Parathyroid adenoma (tissue), 2 donors: ENCODE results near the gene TPSAB1.

Source experiments
- H2AFZ ChIP-seq: fragments of 300-600 bp; sonication (generic); one replicate; pipeline ENCODE4 v1.7.0; 2017; ENCODE audit warnings: antibody characterized with exemption, mild to moderate bottlenecking
- H3K27ac ChIP-seq: fragments of 300-600 bp; sonication (generic); one replicate; pipeline ENCODE4 v1.7.0; 2017
- H3K27me3 ChIP-seq: fragments of 300-600 bp; sonication (generic); one replicate; pipeline ENCODE4 v1.7.0; 2017; ENCODE audit warnings: low read length; ENCODE audit not compliant: control insufficient read depth, insufficient read depth
- H3K36me3 ChIP-seq: fragments of 300-600 bp; sonication (generic); one replicate; pipeline ENCODE4 v1.7.0; 2017; ENCODE audit warnings: low read length; ENCODE audit not compliant: control insufficient read depth, insufficient read depth
- H3K4me1 ChIP-seq: fragments of 300-600 bp; sonication (generic); one replicate; pipeline ENCODE4 v1.7.0; 2017; ENCODE audit warnings: control low read depth
- H3K4me2 ChIP-seq: fragments of 300-600 bp; sonication (generic); one replicate; pipeline ENCODE4 v1.7.0; 2017; ENCODE audit warnings: low read length
- H3K4me3 ChIP-seq: fragments of 300-600 bp; sonication (generic); one replicate; pipeline ENCODE4 v1.7.0; 2017; ENCODE audit warnings: low read depth, low read length
- H3K79me2 ChIP-seq: fragments of 300-600 bp; sonication (generic); one replicate; pipeline ENCODE4 v1.7.0; 2017; ENCODE audit warnings: control low read depth
- H3K9ac ChIP-seq: fragments of 300-600 bp; sonication (generic); one replicate; pipeline ENCODE4 v1.7.0; 2017; ENCODE audit warnings: mild to moderate bottlenecking
- H3K9me3 ChIP-seq: fragments of 300-600 bp; sonication (generic); one replicate; pipeline ENCODE4 v1.7.0; 2017; ENCODE audit warnings: low read length; ENCODE audit not compliant: control insufficient read depth
- TF ChIP-seq, protein P1 (sequence below): fragments of 300-600 bp; sonication (generic); IDR thresholded peaks from one replicate; pipeline ENCODE4 v1.7.0; 2017; ENCODE audit warnings: antibody characterized with exemption, mild to moderate bottlenecking
- donor health status: primary hyperparathyroidism.

TPSAB1 gene

DNA sequence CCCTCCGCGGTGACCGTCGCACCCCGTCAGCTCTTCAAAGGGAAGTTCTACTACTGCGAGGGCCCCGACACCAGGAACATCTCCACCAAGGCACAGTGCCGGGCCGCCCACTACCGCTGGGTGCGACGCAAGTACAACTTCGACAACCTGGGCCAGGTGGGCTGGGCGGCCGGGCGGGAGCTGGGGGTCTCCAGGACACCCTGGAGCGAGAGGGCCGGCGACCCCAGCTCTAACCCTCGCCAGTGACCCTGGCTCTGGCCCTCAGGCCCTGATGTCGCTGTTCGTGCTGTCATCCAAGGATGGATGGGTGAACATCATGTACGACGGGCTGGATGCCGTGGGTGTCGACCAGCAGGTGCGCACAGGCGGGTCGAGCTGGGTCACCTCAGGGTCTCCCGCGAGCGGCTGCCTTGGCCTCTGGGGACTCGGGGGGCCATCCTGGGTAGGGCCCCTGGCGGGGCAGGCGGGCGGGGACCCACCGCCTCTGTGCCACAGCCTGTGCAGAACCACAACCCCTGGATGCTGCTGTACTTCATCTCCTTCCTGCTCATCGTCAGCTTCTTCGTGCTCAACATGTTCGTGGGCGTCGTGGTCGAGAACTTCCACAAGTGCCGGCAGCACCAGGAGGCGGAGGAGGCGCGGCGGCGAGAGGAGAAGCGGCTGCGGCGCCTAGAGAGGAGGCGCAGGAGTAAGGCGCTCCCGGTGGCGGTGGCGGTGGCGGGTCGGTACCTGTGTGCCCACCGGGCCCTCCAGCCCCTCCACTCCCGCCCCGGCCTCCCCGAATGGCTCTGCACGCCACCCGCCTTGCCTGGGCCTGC lies 28.8 kb upstream of the TPSAB1 start:
- Histone ChIP-seq H3K27ac (no peak overlapping the region), H3K9me3 (no peaks in the 10 kb centered on the region), H3K9ac (no peak overlapping the region), H3K27me3 (no peaks in the 10 kb centered on the region), H3K4me2 (no peak overlapping the region), H3K4me3 (no peak overlapping the region), H2AFZ (no peak overlapping the region), H3K79me2 (no peaks in the 10 kb centered on the region), H3K4me1 (no peaks in the 10 kb centered on the region), H3K36me3 (no peaks in the 10 kb centered on the region)
- TF ChIP-seq, protein P1, sequence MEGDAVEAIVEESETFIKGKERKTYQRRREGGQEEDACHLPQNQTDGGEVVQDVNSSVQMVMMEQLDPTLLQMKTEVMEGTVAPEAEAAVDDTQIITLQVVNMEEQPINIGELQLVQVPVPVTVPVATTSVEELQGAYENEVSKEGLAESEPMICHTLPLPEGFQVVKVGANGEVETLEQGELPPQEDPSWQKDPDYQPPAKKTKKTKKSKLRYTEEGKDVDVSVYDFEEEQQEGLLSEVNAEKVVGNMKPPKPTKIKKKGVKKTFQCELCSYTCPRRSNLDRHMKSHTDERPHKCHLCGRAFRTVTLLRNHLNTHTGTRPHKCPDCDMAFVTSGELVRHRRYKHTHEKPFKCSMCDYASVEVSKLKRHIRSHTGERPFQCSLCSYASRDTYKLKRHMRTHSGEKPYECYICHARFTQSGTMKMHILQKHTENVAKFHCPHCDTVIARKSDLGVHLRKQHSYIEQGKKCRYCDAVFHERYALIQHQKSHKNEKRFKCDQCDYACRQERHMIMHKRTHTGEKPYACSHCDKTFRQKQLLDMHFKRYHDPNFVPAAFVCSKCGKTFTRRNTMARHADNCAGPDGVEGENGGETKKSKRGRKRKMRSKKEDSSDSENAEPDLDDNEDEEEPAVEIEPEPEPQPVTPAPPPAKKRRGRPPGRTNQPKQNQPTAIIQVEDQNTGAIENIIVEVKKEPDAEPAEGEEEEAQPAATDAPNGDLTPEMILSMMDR: no peak

DNA sequence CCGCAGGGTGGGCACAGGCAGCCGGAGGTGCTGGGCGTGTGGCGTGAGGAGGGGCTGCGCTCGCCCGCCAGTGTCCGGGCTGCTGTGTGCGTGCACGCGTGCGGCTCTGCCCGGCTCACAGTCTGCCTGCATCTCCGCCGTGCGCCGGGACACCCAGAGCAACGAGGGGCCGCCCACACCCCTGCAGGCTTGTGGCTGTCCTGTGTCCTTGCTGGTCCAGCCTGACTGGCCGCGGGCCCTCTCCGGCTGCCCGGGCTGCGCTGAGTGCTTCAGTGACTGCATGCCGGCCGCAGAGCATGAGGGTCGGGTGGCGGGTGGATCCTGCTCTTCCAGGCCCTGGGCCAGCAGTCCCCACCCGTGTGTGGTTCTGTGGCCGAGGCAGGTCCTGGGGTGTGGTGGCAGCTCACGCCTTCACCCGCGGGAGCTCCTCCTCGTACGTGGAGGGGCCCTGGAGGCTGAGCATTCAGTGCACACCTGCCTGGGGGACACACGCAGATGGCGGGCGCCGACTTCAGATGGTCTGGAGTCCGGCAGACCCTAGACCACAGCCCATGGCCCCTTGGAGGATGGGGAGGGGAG lies 27.8 kb upstream of the TPSAB1 start:
- H3K36me3 ChIP-seq: no peaks in the 10 kb centered on the region
- no peak overlapping the region for H2AFZ ChIP-seq
- no peak overlapping the region for H3K27ac ChIP-seq
- no peaks in the 10 kb centered on the region for H3K79me2 ChIP-seq
- TF ChIP-seq, protein P1: no peak
- no peaks in the 10 kb centered on the region for H3K4me1 ChIP-seq
- no peak overlapping the region for H3K9ac ChIP-seq
- no peaks in the 10 kb centered on the region for H3K9me3 ChIP-seq
- H3K4me2 ChIP-seq: no peak overlapping the region
- no peak overlapping the region for H3K4me3 ChIP-seq
- H3K27me3 ChIP-seq: no peaks in the 10 kb centered on the region

DNA sequence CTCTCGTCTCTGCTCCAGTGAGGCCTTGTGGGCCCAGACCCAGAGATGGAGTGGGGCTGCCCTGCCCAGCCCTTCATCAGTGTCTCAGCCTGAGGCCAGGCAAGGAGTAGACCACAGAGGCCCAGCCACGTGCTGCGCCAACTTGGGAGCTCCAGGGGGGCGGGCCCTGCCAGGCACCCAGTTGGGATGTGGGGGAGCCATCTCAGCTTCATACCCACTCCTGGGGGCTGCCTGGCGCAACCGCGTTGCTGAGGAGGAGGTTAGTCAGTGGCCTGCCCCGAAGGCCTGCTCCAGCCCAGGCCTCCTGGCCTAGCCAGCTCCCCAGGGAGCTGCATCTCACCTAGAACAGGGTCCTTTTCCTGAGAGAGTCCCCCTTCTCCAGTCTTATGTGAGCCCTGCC lies 27.3 kb upstream of the TPSAB1 start:
- no peaks in the 10 kb centered on the region for H3K36me3 ChIP-seq
- no peak overlapping the region for H3K4me3 ChIP-seq
- no peaks in the 10 kb centered on the region for H3K27me3 ChIP-seq
- no peaks in the 10 kb centered on the region for H3K79me2 ChIP-seq
- TF ChIP-seq, protein P1: no peak
- H3K27ac ChIP-seq: no peak overlapping the region
- no peak overlapping the region for H3K9ac ChIP-seq
- H3K4me1 ChIP-seq: no peaks in the 10 kb centered on the region
- no peak overlapping the region for H3K4me2 ChIP-seq
- no peak overlapping the region for H2AFZ ChIP-seq
- H3K9me3 ChIP-seq: no peaks in the 10 kb centered on the region

DNA sequence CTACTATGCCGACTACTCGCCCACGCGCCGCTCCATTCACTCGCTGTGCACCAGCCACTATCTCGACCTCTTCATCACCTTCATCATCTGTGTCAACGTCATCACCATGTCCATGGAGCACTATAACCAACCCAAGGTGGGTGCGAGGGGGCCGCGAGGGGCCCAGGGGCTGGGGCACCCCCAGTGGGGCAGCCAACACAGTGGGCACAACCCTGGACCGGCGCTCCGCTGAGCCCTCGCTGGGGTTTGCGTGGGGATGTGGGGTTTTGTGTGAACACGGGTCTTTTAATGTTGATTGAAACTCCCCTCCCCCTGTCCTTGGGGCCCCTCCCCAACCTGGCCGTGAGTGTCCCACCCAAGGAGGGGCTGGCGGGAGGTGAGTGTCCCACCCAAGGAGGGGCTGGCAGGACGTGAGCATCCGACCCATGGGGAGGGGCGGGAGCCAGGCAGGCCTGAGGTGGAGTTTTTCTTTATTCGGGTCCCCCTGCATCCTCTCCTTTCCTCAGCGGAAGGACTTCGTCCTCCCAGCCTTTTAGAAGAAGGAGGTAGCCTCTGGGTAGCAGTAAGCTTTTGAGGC lies 26.6 kb upstream of the TPSAB1 start:
- no peaks in the 10 kb centered on the region for H3K27me3 ChIP-seq
- no peak overlapping the region for H3K27ac ChIP-seq
- H3K4me3 ChIP-seq: no peak overlapping the region
- H3K9ac ChIP-seq: no peak overlapping the region
- H2AFZ ChIP-seq: no peak overlapping the region
- no peaks in the 10 kb centered on the region for H3K79me2 ChIP-seq
- H3K9me3 ChIP-seq: no peaks in the 10 kb centered on the region
- no peaks in the 10 kb centered on the region for H3K4me1 ChIP-seq
- no peak overlapping the region for H3K4me2 ChIP-seq
- TF ChIP-seq, protein P1: no peak
- no peaks in the 10 kb centered on the region for H3K36me3 ChIP-seq
